Prostate gland (tissue), 2 donors: ENCODE measurements around the gene CACNA1B. TPM values are rescaled to one million over a fixed set of nuclear protein-coding genes. Genes with fewer than 3 reads are reported as not detected.

ENCODE experiments used
- DNase-seq: peaks from one replicate; pipeline ENCODE4 v3.0.0-alpha.2; 2019; ENCODE audit warnings: low spot score
- H3K27ac ChIP-seq, 2 donors: fragments of 200-600 bp; sonication (generic); 2 replicates each; pipeline ENCODE4 v1.5.1; 2017 to 2019
- H3K27me3 ChIP-seq: fragments of 200-600 bp; sonication (generic); replicated peaks from 2 replicates; pipeline ENCODE4 v1.5.1; 2019; ENCODE audit not compliant: insufficient read depth
- H3K36me3 ChIP-seq, 2 donors: fragments of 200-600 bp; sonication (generic); 1 replicate in 1 of 2; 2 replicates in 1 of 2; pipeline versions ENCODE4 v1.5.1 to v1.8.1; 2017 to 2019
- H3K4me1 ChIP-seq: fragments of 200-600 bp; sonication (generic); replicated peaks from 2 replicates; pipeline ENCODE4 v1.5.1; 2019
- H3K4me3 ChIP-seq, 2 donors: fragments of 200-600 bp; sonication (generic); 2 replicates each; pipeline ENCODE4 v1.5.1; 2017 to 2019
- H3K9me3 ChIP-seq: fragments of 200-600 bp; sonication (generic); 2 replicates; pipeline ENCODE4 v1.5.1; 2017
- POLR2A ChIP-seq: fragments of 450-650 bp; IDR thresholded peaks from one replicate; pipeline ENCODE4 v1.6.1; 2016; ENCODE audit warnings: antibody characterized with exemption, mild to moderate bottlenecking
- POLR2AphosphoS5 ChIP-seq: sonication (generic); formaldehyde crosslinking; IDR thresholded peaks from one replicate; pipeline ENCODE4 v1.6.1; 2017; ENCODE audit warnings: antibody characterized with exemption
- WGBS: methylation state at CpG from one replicate; pipeline ENCODE4 v1.1.5; 2018; 5-methylcytosine and 5-hydroxymethylcytosine counted together
- intact Hi-C: fragments of 100-400 bp; cut with DNase I; formaldehyde crosslinking; loops from one replicate; pipeline ENCODE4 v1.14.2; 2022
- total RNA-seq, 2 donors: library from RNA; depleted of rRNA; stranded (reverse); fragments of >200 nt; gene quantifications; one replicate each; pipeline ENCODE4 v1.1.0, GENCODE V29; 2016
- TF ChIP-seq, protein P1 (sequence below), 4 experiments: fragments of 200-600 bp in 2 of 4; fragments of 450-650 bp in 2 of 4; sonication (generic) in 2 of 4; IDR thresholded peaks; 1 replicate in 3 of 4; 2 replicates in 1 of 4; pipeline ENCODE4 v1.5.1; 2016 to 2019; ENCODE audit warnings: antibody characterized with exemption in 4 of 4, mild to moderate bottlenecking in 2 of 4, moderate library complexity in 2 of 4

The CACNA1B gene
- total RNA-seq, 2 donors from 2014 or later, result 0.36 to 6.0 TPM

DNA sequence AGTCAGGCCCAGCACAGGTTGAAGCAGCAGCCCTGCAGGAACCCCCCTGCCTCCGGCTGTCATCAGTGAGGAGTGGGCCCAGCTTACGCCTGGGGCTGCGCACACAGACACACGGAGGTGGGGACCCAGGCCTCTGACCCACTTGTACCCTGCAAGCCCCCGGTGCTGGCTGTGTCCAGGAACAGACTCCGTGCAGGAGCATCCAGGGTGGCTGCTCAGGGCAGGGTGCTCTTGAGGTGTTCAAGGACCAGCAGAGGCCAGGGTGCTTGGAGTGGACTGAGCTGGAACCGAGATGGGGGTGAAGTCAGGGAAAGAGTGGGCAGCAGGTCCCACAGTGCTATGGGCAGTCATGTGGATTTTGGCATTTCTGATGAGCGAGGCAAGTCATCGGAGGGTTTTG lies 199.5 kb downstream of the CACNA1B start:
- Histone ChIP-seq H3K27me3 (no peaks in the 10 kb centered on the region), H3K4me3 (no peak overlapping the region), H3K9me3 (no peaks in the 10 kb centered on the region), H3K4me1 (no peaks in the 10 kb centered on the region), H3K36me3 (no peaks in the 10 kb centered on the region), H3K27ac (no peak overlapping the region)
- 92% methylated on average over 9 of the region's 9 CpGs for WGBS
- intact Hi-C loops, result no loop called here
- DNase-seq, result no peak
- TF ChIP-seq, protein P1, sequence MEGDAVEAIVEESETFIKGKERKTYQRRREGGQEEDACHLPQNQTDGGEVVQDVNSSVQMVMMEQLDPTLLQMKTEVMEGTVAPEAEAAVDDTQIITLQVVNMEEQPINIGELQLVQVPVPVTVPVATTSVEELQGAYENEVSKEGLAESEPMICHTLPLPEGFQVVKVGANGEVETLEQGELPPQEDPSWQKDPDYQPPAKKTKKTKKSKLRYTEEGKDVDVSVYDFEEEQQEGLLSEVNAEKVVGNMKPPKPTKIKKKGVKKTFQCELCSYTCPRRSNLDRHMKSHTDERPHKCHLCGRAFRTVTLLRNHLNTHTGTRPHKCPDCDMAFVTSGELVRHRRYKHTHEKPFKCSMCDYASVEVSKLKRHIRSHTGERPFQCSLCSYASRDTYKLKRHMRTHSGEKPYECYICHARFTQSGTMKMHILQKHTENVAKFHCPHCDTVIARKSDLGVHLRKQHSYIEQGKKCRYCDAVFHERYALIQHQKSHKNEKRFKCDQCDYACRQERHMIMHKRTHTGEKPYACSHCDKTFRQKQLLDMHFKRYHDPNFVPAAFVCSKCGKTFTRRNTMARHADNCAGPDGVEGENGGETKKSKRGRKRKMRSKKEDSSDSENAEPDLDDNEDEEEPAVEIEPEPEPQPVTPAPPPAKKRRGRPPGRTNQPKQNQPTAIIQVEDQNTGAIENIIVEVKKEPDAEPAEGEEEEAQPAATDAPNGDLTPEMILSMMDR (IDR thresholded peaks at IDR 0.05), result no peak
- no peak for TF ChIP-seq POLR2AphosphoS5
- no peak for TF ChIP-seq POLR2A

DNA sequence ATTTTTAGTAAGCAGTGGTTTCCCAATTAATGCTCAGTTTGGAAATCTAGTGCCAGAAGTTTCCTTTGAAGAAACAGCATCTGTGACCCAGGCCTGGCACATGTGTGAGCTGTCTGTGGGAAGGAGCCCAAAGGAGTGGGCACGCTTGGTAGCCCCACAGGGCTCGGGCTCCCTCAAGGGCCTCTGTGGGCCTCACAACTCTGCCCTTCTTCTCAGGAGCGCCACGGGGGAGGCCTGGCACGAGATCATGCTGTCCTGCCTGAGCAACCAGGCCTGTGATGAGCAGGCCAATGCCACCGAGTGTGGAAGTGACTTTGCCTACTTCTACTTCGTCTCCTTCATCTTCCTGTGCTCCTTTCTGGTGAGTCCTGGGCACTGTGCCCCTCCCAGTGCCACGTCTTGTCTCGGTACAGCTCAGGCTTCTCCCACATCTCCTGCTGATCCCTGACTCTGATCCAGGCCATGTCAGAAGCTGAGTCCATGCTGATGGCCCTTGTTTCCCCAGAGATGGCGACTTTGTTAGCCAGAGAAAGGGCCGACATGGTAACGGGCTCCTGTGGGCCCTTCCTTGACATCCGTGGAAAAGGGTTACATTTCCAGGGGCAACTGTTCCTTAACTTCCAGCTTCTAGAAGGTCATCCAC lies 200.4 kb downstream of the CACNA1B start:
- 83% methylated on average over 13 of the region's 13 CpGs for WGBS
- TF ChIP-seq POLR2A (no peak), POLR2AphosphoS5 (no peak)
- TF ChIP-seq, protein P1 (IDR thresholded peaks at IDR 0.05), result no peak

DNA sequence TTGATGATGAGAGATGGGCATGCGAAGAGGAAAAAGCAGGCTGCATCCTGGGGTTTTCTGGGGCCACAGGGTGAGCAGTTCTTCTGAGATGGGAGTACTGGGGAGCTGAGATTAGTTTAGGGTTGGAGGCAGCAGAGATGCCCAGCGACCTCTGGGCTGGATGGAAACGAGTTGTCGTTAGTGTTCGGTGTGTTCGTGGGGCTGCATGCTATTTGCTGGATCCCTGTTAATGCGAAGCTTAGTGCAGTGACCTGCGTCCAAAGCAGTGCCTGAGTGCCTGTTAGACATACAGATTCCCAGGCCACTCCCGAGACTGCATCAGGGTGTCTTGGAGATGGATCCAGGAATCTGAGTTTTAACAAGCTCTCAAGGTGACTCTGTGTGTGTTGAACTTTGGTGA lies 201.3 kb downstream of the CACNA1B start:
- whole genome bisulfite sequencing, result 89% methylated on average over 9 of the region's 9 CpGs
- H3K36me3 ChIP-seq, result no peaks in the 10 kb centered on the region
- intact Hi-C loops, result no loop called here
- TF ChIP-seq, protein P1 (IDR thresholded peaks at IDR 0.05), result no peak
- TF ChIP-seq POLR2AphosphoS5, result no peak
- no peak for TF ChIP-seq POLR2A
- H3K4me1 ChIP-seq, result no peaks in the 10 kb centered on the region
- no peak overlapping the region for H3K27ac ChIP-seq
- no peak for DNase-seq
- H3K4me3 ChIP-seq, result no peak overlapping the region
- no peaks in the 10 kb centered on the region for H3K27me3 ChIP-seq
- H3K9me3 ChIP-seq, result no peaks in the 10 kb centered on the region

More for the DNA sequence above, 200.4 kb downstream of the CACNA1B start:
- Histone ChIP-seq H3K27me3 (no peaks in the 10 kb centered on the region), H3K4me1 (no peaks in the 10 kb centered on the region), H3K36me3 (no peaks in the 10 kb centered on the region), H3K4me3 (no peak overlapping the region), H3K27ac (no peak overlapping the region), H3K9me3 (no peaks in the 10 kb centered on the region)
- no peak for DNase-seq
- intact Hi-C loops, result no loop called here

DNA sequence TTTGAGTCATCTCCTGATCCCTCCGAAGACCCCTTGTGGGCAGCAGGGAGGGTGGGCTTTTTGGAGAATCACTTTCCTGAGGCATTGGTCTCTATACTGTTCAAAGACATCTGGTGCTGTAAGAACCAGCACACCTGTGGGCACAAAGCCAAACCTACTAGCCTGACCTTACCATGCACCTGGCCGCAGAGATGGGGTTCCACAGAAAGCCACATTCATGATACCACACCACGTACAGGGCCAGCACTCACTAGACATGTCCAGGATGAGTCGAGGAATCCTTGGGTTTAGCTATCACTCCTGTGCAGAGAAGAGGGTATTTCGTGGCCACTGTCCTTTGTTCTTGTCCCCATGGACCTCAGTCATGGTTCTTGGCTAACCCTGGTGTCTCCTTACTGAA lies 203.4 kb downstream of the CACNA1B start:
- no peak for TF ChIP-seq POLR2AphosphoS5
- no peak for TF ChIP-seq POLR2A
- TF ChIP-seq, protein P1 (IDR thresholded peaks at IDR 0.05), result no peak
- H3K27me3 ChIP-seq, result no peaks in the 10 kb centered on the region
- no peaks in the 10 kb centered on the region for H3K9me3 ChIP-seq
- 85% methylated on average over 5 of the region's 5 CpGs for WGBS
- no peaks in the 10 kb centered on the region for H3K36me3 ChIP-seq
- intact Hi-C loops, result no loop called here
- no peak for DNase-seq
- no peak overlapping the region for H3K4me3 ChIP-seq
- no peaks in the 10 kb centered on the region for H3K4me1 ChIP-seq
- H3K27ac ChIP-seq, result no peak overlapping the region

DNA sequence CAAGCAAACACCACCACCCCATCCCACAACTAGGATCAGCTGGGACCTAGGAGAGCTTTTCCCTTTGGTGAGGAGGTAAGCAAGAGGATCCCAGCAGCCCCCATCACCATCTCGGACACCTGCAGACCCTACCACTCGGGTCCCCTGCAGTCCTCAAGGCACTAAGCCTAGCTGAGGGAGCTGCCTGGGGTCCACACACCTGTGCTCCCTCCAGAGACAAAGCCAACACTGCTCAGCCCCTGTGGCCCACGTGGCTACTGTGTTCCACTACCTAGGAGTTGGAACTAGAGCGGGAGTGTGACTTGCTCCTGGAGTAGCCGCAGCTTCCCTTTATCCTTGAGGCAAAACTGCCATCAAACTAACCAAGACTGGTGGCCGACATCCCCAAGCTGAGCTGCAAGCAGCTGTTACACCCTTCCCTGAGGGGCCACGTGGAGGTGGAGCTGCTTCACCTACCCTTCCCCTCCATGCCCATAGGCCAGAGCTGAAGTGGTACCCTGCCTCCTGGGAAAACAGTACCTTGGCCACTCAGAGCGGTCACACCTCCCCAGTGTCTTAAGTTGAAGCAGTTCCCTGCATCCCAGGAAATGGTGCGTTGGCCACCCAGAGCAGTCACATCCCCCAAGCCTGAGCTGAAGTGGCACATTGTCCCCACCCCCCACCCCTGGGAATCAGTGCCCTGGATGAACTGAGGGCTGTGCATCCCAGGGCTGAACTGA lies 205.5 kb downstream of the CACNA1B start:
- no peaks in the 10 kb centered on the region for H3K9me3 ChIP-seq
- 79% methylated on average over 9 of the region's 9 CpGs for WGBS
- intact Hi-C loops, result no loop called here
- H3K27me3 ChIP-seq, result no peaks in the 10 kb centered on the region
- H3K36me3 ChIP-seq, result no peaks in the 10 kb centered on the region
- DNase-seq, result no peak
- H3K4me1 ChIP-seq, result no peaks in the 10 kb centered on the region
- no peak overlapping the region for H3K27ac ChIP-seq
- no peak overlapping the region for H3K4me3 ChIP-seq
- TF ChIP-seq, protein P1 (IDR thresholded peaks at IDR 0.05), result no peak
- no peak for TF ChIP-seq POLR2AphosphoS5
- TF ChIP-seq POLR2A, result no peak
